ENCODE results near the gene CD8A. TPM values are rescaled to one million over a fixed set of nuclear protein-coding genes. Genes with fewer than 3 reads are reported as not detected.
"Not testable (repeated sequence)": the region's sequence is repeated elsewhere in the genome, so short reads cannot be mapped to it uniquely, and the experiment has no call there.

CD8A gene
- total RNA-seq (ENCODE audit: low replicate concordance), result not detected in 2 replicates

GRCh38 chr2:86790676-86791572, at the start of gene CD8A:
Gene CD8A (minus strand): TSS chr2:86790913. CDS start chr2:86790825, 88 bp downstream.
- H3K4me3 ChIP-seq (ENCODE audit: low read depth, low read length), result no peak within 1 kb of the TSS
- peak; percentile 18 for DNase-seq (ENCODE audit: low read depth)
- TF ChIP-seq, protein P1, sequence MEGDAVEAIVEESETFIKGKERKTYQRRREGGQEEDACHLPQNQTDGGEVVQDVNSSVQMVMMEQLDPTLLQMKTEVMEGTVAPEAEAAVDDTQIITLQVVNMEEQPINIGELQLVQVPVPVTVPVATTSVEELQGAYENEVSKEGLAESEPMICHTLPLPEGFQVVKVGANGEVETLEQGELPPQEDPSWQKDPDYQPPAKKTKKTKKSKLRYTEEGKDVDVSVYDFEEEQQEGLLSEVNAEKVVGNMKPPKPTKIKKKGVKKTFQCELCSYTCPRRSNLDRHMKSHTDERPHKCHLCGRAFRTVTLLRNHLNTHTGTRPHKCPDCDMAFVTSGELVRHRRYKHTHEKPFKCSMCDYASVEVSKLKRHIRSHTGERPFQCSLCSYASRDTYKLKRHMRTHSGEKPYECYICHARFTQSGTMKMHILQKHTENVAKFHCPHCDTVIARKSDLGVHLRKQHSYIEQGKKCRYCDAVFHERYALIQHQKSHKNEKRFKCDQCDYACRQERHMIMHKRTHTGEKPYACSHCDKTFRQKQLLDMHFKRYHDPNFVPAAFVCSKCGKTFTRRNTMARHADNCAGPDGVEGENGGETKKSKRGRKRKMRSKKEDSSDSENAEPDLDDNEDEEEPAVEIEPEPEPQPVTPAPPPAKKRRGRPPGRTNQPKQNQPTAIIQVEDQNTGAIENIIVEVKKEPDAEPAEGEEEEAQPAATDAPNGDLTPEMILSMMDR (IDR thresholded peaks at IDR 0.05; ENCODE audit: insufficient read depth, low read length), result no peak

GRCh38 chr2:86839871-86840548, 49.3 kb upstream of the CD8A start:
- H3K4me3 ChIP-seq (ENCODE audit: low read depth, low read length); DNase-seq (ENCODE audit: low read depth): not testable (repeated sequence)

DNA sequence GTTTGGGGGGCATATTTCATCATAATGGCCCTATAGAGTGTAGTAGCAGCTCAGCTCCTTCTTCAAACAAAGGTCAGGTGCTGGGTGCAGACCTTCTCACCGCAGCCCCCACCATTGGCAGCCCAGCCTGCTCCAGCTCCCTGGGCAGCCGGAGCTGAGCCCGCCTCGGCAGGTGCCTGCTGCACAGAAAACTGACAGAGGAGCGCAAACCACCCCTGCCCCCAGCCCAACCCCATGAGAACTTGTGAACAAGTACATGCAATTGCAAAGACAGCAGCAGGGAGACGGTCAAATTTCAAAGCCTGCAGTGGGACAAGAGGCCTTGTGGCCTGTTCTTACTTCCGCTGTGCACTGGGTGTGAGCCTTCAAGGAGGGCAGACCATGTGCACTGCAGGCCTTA, 48.7 kb upstream of the CD8A start:
- H3K4me3 ChIP-seq (ENCODE audit: low read depth, low read length), result not testable (repeated sequence)

GRCh38 chr2:86837714-86838113, 47.0 kb upstream of the CD8A start:
- not testable (repeated sequence) for DNase-seq (ENCODE audit: low read depth); H3K4me3 ChIP-seq (ENCODE audit: low read depth, low read length)

More for the DNA sequence above, 48.7 kb upstream of the CD8A start:
- not testable (repeated sequence) for DNase-seq (ENCODE audit: low read depth)

- peak; percentile 85 for DNase-seq (ENCODE audit: low read depth)
- peak overlapping the region; percentile 25 for H3K4me3 ChIP-seq (ENCODE audit: low read depth, low read length)
Measured at GRCh38 chr2:86836915-86837695, 46.4 kb upstream of the CD8A start.

DNA sequence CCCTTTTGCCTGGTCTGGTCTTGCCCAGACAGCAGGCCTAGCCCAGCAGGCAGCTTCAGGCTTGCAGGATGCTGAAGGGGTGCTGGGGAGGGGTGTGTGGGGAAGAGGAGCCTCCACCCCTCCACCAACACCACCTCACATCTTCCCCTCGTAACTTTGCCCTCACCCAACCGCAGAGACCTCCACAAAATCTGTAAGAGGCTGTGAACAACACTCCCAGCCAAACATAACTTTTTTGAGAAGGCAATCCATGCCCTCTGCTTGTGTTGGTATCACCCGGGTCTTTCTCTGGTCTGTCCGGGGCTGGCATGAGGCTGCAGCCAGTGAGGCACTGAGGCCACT, 44.8 kb upstream of the CD8A start:
- DNase-seq (ENCODE audit: low read depth), result not testable (repeated sequence)

DNA sequence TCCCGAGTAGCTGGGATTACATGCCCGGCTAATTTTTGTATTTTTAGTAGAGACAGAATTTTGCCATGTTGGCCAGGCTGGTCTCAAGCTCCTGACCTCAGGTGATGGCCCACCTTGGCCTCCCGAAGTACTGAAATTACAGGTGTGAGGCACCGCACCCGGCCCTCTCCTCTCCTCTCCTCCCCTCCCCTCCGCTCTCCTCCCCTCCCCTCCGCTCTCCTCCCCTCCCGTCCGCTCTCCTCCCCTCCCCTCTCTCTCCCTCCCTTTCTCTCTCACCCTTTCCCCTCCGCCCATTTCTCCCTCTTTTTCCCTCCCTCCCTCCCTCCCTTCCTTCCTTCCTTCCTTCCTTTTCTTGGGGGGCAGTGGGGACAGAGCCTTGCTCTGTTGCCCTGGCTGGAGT, 42.6 kb upstream of the CD8A start:
- DNase-seq (ENCODE audit: low read depth), result no peak
- TF ChIP-seq, protein P1 (IDR thresholded peaks at IDR 0.05; ENCODE audit: insufficient read depth, low read length), result no peak
- H3K4me3 ChIP-seq (ENCODE audit: low read depth, low read length), result no peak overlapping the region

More for the DNA sequence above, 44.8 kb upstream of the CD8A start:
- H3K4me3 ChIP-seq (ENCODE audit: low read depth, low read length), result not testable (repeated sequence)

DNA sequence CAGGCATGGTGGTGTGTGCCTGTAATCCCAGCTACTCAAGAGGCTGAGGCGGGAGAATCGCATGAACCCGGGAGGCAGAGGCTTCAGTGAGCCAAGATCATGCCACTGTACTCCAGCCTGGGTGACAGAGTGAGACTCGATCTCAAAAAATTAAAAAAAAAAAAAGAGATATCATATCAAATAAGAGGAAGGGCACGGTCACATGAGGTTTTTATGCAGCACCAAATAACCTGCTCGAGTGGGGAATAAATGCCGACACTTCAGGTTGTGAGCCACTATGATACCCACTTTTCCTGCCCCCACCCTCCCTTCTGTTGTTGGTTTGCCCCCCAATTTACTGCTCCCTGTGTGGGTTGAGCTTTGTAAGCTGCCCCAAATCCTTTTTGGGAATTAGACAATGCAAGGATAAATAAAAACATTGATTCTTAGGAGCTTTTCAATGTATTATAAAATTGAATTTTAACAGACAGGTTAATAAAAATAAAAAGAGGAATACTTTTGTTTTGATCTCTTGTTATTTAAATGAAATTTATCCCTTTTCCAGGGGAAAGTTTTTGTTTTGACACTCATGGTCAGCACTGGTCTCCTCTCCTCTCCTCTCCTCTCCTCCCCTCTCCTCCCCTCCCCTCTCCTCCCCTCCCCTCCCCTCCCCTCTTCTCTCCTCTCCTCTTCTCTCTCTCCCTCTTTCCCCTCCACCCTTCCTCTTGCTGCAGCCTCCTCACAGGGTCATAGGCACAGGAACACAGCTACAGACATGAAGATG, 41.8 kb upstream of the CD8A start:
- no peak overlapping the region for H3K4me3 ChIP-seq (ENCODE audit: low read depth, low read length)
- TF ChIP-seq, protein P1 (IDR thresholded peaks at IDR 0.05; ENCODE audit: insufficient read depth, low read length), result no peak
- DNase-seq (ENCODE audit: low read depth), result no peak

DNA sequence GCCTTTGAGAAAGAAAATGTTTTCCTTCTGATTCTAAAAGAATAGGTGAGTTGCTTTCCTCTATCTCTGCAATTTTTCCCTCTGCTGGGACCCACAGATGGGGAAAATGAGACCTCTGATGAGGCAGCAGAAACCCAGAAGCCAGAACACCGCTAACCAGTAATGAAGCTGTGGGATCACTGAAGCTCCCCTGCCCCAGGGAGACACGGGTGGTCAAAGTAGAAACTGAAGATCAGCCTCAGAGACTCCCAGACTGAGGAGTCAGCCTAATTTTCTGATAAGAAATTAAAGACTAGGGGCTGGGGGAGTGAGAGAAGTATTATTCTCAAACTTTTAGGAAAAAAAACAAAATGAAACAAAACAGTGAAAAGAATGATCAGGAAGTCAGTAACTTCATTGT, 40.8 kb upstream of the CD8A start:
- no peak overlapping the region for H3K4me3 ChIP-seq (ENCODE audit: low read depth, low read length)
- TF ChIP-seq, protein P1 (IDR thresholded peaks at IDR 0.05; ENCODE audit: insufficient read depth, low read length), result no peak
- DNase-seq (ENCODE audit: low read depth), result no peak

Measured in fibroblast of the aortic adventitia (primary cell).